ENCODE data around the gene NFASC. TPM values are rescaled to one million over a fixed set of nuclear protein-coding genes. Genes with fewer than 3 reads are reported as not detected.

NFASC gene
- 30.6 TPM for total RNA-seq

GRCh38 chr1:204870160-204870912 is at the start of gene NFASC:
Gene NFASC (plus strand): TSS chr1:204870862. CDS start chr1:204944316, 73,454 bp downstream.

GRCh38 chr1:205042911-205043806 is 172.5 kb downstream of the NFASC start, which contains the start of gene CNTN2:
Gene CNTN2 (plus strand): TSS chr1:205043212. CDS start chr1:205053186, 9,974 bp downstream.

Other genes with a start within 250 kb of the NFASC start
- 20.6 TPM for gene LRRN2, start 185.1 kb upstream of the NFASC start, total RNA-seq
- 9.5 TPM for gene CNTN2, start 172.3 kb downstream of the NFASC start, total RNA-seq
- gene TMEM81, start 213.6 kb downstream of the NFASC start, total RNA-seq, result 2.9 TPM